Tibial artery (tissue), 4 donors: ENCODE results near the gene PIN1.

Experiments
- DNase-seq, 2 donors: peaks; one replicate each; pipeline ENCODE4 v3.0.0-alpha.2; 2019
- H3K27ac ChIP-seq, 2 donors: fragments of 200-600 bp; sonication (generic) in 1 of 2; 1 replicate in 1 of 2; 2 replicates in 1 of 2; pipeline ENCODE4 v1.5.1; 2018 to 2019; ENCODE audit warnings: mild to moderate bottlenecking in 1 of 2
- H3K27me3 ChIP-seq, 2 donors: fragments of 200-600 bp; sonication (generic) in 1 of 2; one replicate each; pipeline versions ENCODE4 v1.5.1 to v1.6.0; 2016 to 2019
- H3K36me3 ChIP-seq, 3 donors: fragments of 200-600 bp; sonication (generic) in 2 of 3; one replicate each; pipeline ENCODE4 v1.5.1; 2016 to 2019; ENCODE audit warnings: mild to moderate bottlenecking in 2 of 3
- H3K4me1 ChIP-seq, 4 donors: fragments of 200-600 bp; sonication (generic) in 2 of 4; 1 replicate in 3 of 4; 2 replicates in 1 of 4; pipeline ENCODE4 v1.5.1; 2016 to 2019
- H3K4me3 ChIP-seq, 2 donors: fragments of 200-600 bp; sonication (generic) in 1 of 2; 1 replicate in 1 of 2; 2 replicates in 1 of 2; pipeline ENCODE4 v1.5.1; 2018 to 2019; ENCODE audit warnings: mild to moderate bottlenecking in 2 of 2
- H3K9me3 ChIP-seq, 3 donors: fragments of 200-600 bp; sonication (generic) in 1 of 3; one replicate each; pipeline ENCODE4 v1.5.1; 2016 to 2019
- intact Hi-C: fragments of 100-400 bp; cut with DNase I; formaldehyde crosslinking; loops from one replicate; pipeline ENCODE4 v1.15.0; 2023; ENCODE audit warnings: low total_unique reads
- TF ChIP-seq, protein P1 (sequence below), 2 experiments: fragments of 200-600 bp in 1 of 2; fragments of 450-650 bp in 1 of 2; IDR thresholded peaks; one replicate each; pipeline ENCODE4 v1.5.1; 2017 to 2019; ENCODE audit warnings: antibody characterized with exemption in 2 of 2, mild to moderate bottlenecking in 1 of 2, moderate library complexity in 1 of 2

Gene PIN1

DNA sequence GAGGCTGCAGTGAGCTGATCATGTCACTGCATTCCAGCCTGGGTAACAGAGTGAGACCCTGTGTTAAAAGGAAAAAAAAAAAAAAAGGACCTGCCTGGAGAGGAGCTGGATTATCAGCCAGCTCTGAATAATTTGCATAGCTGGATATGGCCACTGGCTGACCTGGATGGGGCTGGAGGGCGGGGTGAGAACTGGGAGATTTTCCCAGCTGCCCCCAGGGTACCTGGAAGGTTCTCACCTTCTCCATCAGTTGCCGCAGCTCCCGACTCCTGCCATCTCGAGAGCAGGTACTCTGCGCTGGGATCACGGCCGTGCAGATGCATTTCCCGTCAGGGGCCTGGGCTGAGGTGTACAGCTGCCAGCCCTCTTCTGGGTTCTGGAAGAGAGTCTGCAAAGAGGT lies 25.3 kb downstream of the PIN1 start:
- Histone ChIP-seq H3K36me3 (peaks cover 0 to 8% (median 0%) of the 10 kb centered on the region in 3 donors), H3K4me3 (no peak overlapping the region), H3K9me3 (no peaks in the 10 kb centered on the region), H3K27ac (no peak overlapping the region), H3K27me3 (no peaks in the 10 kb centered on the region), H3K4me1 (no peaks in the 10 kb centered on the region)
- DNase-seq: no peak
- intact Hi-C loops: no loop called here
- TF ChIP-seq, protein P1, sequence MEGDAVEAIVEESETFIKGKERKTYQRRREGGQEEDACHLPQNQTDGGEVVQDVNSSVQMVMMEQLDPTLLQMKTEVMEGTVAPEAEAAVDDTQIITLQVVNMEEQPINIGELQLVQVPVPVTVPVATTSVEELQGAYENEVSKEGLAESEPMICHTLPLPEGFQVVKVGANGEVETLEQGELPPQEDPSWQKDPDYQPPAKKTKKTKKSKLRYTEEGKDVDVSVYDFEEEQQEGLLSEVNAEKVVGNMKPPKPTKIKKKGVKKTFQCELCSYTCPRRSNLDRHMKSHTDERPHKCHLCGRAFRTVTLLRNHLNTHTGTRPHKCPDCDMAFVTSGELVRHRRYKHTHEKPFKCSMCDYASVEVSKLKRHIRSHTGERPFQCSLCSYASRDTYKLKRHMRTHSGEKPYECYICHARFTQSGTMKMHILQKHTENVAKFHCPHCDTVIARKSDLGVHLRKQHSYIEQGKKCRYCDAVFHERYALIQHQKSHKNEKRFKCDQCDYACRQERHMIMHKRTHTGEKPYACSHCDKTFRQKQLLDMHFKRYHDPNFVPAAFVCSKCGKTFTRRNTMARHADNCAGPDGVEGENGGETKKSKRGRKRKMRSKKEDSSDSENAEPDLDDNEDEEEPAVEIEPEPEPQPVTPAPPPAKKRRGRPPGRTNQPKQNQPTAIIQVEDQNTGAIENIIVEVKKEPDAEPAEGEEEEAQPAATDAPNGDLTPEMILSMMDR (IDR thresholded peaks at IDR 0.05): no peak

- Histone ChIP-seq H3K36me3 (peaks cover 0 to 8% (median 0%) of the 10 kb centered on the region in 3 donors), H3K27ac (no peak overlapping the region), H3K4me1 (no peaks in the 10 kb centered on the region), H3K27me3 (no peaks in the 10 kb centered on the region), H3K9me3 (no peaks in the 10 kb centered on the region), H3K4me3 (no peak overlapping the region)
- intact Hi-C loops: no loop called here
- no peak for DNase-seq
- TF ChIP-seq, protein P1 (IDR thresholded peaks at IDR 0.05): no peak
Observed at GRCh38 chr19:9861503-9861902, 26.4 kb downstream of the PIN1 start.

DNA sequence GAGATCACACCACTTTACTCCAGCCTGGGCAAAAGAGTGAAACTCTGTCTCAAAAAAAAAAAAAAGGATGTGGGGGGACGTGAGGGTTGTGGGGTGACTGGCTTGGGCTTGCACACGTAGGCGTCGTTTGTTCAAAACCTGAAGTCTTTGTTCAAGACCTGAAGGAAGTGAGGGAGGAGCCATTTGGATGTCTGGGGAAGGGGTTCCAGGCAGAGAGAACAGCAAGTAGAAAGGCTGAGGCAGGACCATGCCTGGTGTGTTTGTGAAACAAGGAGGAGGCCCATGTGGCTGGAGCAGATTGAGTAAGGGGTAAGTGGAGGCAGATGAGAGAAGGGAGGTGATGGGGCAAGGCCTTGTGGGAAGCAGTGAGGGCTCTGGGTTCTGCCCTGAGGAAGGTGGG lies 27.8 kb downstream of the PIN1 start:
- Histone ChIP-seq H3K4me3 (no peak overlapping the region), H3K36me3 (no peaks in the 10 kb centered on the region), H3K27me3 (no peaks in the 10 kb centered on the region), H3K27ac (no peak overlapping the region), H3K9me3 (no peaks in the 10 kb centered on the region), H3K4me1 (no peaks in the 10 kb centered on the region)
- intact Hi-C loops: no loop called here
- no peak for DNase-seq
- TF ChIP-seq, protein P1 (IDR thresholded peaks at IDR 0.05): no peak

DNA sequence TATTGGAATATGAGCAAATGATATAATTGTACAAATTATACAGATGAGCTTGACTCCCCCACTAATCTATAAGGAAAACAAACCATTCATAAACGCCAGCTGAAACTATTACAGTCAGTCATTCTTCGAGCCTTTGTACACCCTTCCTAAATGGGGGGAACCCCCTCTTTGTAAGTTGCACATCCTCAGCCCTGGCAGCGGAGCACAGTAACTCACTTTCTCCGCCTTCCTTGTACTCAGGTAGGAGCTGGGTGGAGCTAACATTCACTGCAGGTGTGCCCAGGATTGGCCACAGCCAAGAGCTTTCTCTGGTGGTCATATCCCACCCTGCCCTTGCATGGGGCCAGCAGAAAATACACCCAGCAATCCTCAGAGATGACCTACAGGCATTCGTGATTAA lies 28.6 kb downstream of the PIN1 start:
- Histone ChIP-seq H3K27me3 (no peaks in the 10 kb centered on the region), H3K4me1 (no peaks in the 10 kb centered on the region), H3K4me3 (no peak overlapping the region), H3K9me3 (no peaks in the 10 kb centered on the region), H3K27ac (no peak overlapping the region), H3K36me3 (no peaks in the 10 kb centered on the region)
- intact Hi-C loops: no loop called here
- TF ChIP-seq, protein P1 (IDR thresholded peaks at IDR 0.05): no peak
- DNase-seq: no peak

GRCh38 chr19:9865732-9866501 lies 30.8 kb downstream of the PIN1 start:
- Histone ChIP-seq H3K27me3 (no peaks in the 10 kb centered on the region), H3K4me3 (no peak overlapping the region), H3K36me3 (no peaks in the 10 kb centered on the region), H3K4me1 (no peaks in the 10 kb centered on the region), H3K27ac (no peak overlapping the region), H3K9me3 (no peaks in the 10 kb centered on the region)
- TF ChIP-seq, protein P1 (IDR thresholded peaks at IDR 0.05): no peak
- intact Hi-C loops: no loop called here
- no peak for DNase-seq
